Measurements from ENCODE around the gene PIGZ.

The PIGZ gene

DNA sequence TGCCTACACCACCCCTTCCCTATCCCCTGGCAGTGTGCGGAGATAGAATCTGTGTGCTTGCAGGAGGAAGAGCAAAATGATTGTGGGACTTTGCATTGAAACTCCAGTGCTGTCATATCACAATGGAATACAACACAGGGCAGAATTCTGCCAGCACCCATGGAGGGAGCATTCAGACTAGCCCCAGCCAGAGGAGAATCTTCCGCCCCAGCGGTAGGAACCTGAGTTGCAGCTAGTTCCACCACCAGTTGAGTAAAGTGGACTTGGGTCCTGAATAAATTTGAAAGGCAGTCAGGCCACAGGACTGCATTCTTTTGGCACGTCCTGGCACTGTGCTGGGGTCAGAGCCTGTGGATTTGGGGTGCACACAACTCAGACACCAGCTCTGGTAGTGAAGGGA is 53.8 kb downstream of the PIGZ start:
- H3K27me3 ChIP-seq (ENCODE audit: insufficient read depth, poor library complexity, severe bottlenecking), result no peaks in the 10 kb centered on the region
- peaks cover 9% of the 10 kb centered on the region for H3K36me3 ChIP-seq (ENCODE audit: low read depth)
- H3K27ac ChIP-seq (ENCODE audit: poor library complexity, severe bottlenecking), result no peak overlapping the region

DNA sequence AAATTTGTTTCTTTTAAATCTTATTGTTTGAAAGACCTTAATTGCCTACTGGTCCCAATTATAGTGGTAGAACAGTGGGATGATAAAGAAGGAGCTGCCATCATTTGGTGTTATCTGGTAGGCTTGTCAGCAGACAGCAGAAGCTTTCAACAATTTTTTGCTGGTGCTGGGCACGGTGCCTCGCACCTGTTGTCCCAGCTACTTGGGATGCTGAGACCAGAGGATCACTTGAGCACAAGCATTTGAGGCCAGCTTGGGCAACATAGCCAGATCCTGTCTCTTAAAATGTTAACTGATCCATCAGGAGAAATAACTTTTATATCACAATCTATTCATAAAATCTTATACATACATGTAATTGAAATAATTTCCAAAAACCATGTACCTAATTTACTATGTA is 64.9 kb downstream of the PIGZ start:
- peaks cover 83% of the 10 kb centered on the region for H3K36me3 ChIP-seq (ENCODE audit: low read depth)
- ATAC-seq (ENCODE audit: low read depth), result no peak
- no peak overlapping the region for H3K27ac ChIP-seq (ENCODE audit: poor library complexity, severe bottlenecking)
- TF ChIP-seq, protein P1, sequence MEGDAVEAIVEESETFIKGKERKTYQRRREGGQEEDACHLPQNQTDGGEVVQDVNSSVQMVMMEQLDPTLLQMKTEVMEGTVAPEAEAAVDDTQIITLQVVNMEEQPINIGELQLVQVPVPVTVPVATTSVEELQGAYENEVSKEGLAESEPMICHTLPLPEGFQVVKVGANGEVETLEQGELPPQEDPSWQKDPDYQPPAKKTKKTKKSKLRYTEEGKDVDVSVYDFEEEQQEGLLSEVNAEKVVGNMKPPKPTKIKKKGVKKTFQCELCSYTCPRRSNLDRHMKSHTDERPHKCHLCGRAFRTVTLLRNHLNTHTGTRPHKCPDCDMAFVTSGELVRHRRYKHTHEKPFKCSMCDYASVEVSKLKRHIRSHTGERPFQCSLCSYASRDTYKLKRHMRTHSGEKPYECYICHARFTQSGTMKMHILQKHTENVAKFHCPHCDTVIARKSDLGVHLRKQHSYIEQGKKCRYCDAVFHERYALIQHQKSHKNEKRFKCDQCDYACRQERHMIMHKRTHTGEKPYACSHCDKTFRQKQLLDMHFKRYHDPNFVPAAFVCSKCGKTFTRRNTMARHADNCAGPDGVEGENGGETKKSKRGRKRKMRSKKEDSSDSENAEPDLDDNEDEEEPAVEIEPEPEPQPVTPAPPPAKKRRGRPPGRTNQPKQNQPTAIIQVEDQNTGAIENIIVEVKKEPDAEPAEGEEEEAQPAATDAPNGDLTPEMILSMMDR (IDR thresholded peaks at IDR 0.05; ENCODE audit: poor library complexity, severe bottlenecking), result no peak
- no peak overlapping the region for H3K4me3 ChIP-seq (ENCODE audit: severe bottlenecking)
- no peaks in the 10 kb centered on the region for H3K4me1 ChIP-seq (ENCODE audit: insufficient read depth, poor library complexity, severe bottlenecking)
- no peak for DNase-seq (ENCODE audit: low spot score)
- H3K9me3 ChIP-seq (ENCODE audit: severe bottlenecking), result no peaks in the 10 kb centered on the region
- no peaks in the 10 kb centered on the region for H3K27me3 ChIP-seq (ENCODE audit: insufficient read depth, poor library complexity, severe bottlenecking)

More for the DNA sequence above, 53.8 kb downstream of the PIGZ start:
- Histone ChIP-seq H3K9me3 (ENCODE audit: severe bottlenecking) (no peaks in the 10 kb centered on the region), H3K4me3 (ENCODE audit: severe bottlenecking) (no peak overlapping the region), H3K4me1 (ENCODE audit: insufficient read depth, poor library complexity, severe bottlenecking) (no peaks in the 10 kb centered on the region)
- ATAC-seq (ENCODE audit: low read depth) (no peak), DNase-seq (ENCODE audit: low spot score) (no peak)
- TF ChIP-seq, protein P1 (IDR thresholded peaks at IDR 0.05; ENCODE audit: poor library complexity, severe bottlenecking), result no peak

DNA sequence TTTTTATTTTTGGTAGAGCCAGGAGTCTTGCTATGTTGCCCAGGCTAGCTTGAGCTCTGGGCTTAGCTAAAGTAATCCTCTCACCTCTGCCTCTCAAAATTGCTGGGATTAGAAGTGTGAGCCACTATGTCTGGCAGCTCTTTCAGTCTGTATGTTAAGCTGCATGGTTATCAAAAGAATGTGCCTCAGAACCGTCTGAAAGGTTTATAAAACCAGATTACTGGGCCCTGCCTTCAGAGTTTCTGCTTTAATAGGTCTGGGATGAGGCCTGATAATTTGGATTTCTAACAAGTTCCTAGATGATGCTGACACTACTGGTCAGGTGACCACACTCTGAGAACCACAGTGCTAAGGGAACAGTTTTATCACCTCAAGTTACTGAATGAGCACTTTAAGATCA is 66.3 kb downstream of the PIGZ start:
- H3K27me3 ChIP-seq (ENCODE audit: insufficient read depth, poor library complexity, severe bottlenecking), result no peaks in the 10 kb centered on the region
- H3K9me3 ChIP-seq (ENCODE audit: severe bottlenecking), result no peaks in the 10 kb centered on the region
- H3K4me3 ChIP-seq (ENCODE audit: severe bottlenecking), result no peak overlapping the region
- no peaks in the 10 kb centered on the region for H3K4me1 ChIP-seq (ENCODE audit: insufficient read depth, poor library complexity, severe bottlenecking)
- H3K27ac ChIP-seq (ENCODE audit: poor library complexity, severe bottlenecking), result no peak overlapping the region
- no peak for ATAC-seq (ENCODE audit: low read depth)
- DNase-seq (ENCODE audit: low spot score), result no peak
- TF ChIP-seq, protein P1 (IDR thresholded peaks at IDR 0.05; ENCODE audit: poor library complexity, severe bottlenecking), result no peak
- H3K36me3 ChIP-seq (ENCODE audit: low read depth), result peaks cover 76% of the 10 kb centered on the region

DNA sequence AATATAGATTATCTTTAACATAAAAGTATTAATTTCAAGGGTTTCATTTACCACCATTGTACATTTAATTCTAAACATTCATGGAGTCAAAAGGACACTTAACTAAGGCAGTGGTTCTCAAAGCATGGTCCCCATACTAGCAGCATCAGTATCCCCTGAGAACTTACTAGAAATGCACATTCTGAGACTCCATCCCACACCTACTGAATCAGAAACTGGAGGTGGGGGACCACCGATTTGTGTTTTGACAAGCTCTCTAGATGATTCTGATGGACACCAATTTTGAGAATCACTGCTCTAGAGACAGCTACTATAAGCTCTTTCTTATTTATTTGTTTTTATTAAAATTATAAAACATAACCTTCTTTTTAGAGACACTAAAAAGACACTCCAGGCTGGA is 66.9 kb downstream of the PIGZ start:
- DNase-seq (ENCODE audit: low spot score) (no peak), ATAC-seq (ENCODE audit: low read depth) (no peak)
- Histone ChIP-seq H3K27me3 (ENCODE audit: insufficient read depth, poor library complexity, severe bottlenecking) (no peaks in the 10 kb centered on the region), H3K9me3 (ENCODE audit: severe bottlenecking) (no peaks in the 10 kb centered on the region), H3K4me1 (ENCODE audit: insufficient read depth, poor library complexity, severe bottlenecking) (no peaks in the 10 kb centered on the region), H3K36me3 (ENCODE audit: low read depth) (peaks cover 73% of the 10 kb centered on the region), H3K4me3 (ENCODE audit: severe bottlenecking) (no peak overlapping the region), H3K27ac (ENCODE audit: poor library complexity, severe bottlenecking) (no peak overlapping the region)
- TF ChIP-seq, protein P1 (IDR thresholded peaks at IDR 0.05; ENCODE audit: poor library complexity, severe bottlenecking), result no peak
